HUDEP-2 (cell line): ENCODE measurements around the gene ZNF683.

Source experiments
- DNase-seq, 76 experiments: peaks; one replicate each; lab custom pipeline; 2025; ENCODE audit not compliant: unreplicated experiment in 76 of 76; lab: John Stamatoyannopoulos, UW

The ZNF683 gene

DNA sequence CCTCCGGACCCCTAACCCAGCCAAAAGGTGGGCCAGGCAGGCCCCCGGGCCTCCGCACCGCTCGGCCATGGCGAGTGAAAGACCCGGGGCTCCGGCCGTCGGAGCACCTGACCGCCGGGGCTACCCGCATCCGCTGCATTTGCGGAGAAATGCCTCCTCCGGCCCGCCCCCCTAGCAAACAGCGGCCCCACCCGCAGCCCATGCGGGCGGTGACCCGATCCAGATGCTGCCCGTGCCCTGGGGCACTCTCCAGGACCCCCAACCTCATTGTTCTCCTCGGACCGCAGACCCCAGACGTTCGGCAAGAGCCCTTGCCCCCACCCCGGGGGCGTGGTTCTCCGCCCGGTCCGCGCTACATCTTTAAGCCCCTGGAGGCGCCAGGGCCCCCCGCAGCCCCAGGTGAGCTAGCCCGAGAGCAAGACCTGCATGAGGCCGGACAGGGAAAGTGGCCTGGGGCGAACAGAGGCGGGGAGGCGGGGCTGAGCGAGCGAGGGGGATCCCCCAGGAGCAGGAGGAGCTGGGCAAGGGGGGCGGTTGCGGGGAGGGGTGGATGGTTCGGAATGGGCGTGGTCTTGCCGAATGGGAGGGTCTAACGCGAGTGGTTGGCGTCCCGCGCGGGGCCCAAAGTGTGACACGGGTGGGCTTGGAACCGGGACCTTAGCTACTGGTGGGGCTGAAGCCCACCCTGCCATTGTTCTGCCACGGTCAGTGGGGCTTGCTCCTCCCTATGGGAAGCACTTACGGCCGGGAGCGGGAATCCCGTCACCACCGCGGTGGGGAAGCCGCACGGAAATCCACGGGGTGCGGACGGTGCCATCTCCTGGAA, 12.4 kb downstream of the ZNF683 start:
- DNase-seq, result no peak

DNA sequence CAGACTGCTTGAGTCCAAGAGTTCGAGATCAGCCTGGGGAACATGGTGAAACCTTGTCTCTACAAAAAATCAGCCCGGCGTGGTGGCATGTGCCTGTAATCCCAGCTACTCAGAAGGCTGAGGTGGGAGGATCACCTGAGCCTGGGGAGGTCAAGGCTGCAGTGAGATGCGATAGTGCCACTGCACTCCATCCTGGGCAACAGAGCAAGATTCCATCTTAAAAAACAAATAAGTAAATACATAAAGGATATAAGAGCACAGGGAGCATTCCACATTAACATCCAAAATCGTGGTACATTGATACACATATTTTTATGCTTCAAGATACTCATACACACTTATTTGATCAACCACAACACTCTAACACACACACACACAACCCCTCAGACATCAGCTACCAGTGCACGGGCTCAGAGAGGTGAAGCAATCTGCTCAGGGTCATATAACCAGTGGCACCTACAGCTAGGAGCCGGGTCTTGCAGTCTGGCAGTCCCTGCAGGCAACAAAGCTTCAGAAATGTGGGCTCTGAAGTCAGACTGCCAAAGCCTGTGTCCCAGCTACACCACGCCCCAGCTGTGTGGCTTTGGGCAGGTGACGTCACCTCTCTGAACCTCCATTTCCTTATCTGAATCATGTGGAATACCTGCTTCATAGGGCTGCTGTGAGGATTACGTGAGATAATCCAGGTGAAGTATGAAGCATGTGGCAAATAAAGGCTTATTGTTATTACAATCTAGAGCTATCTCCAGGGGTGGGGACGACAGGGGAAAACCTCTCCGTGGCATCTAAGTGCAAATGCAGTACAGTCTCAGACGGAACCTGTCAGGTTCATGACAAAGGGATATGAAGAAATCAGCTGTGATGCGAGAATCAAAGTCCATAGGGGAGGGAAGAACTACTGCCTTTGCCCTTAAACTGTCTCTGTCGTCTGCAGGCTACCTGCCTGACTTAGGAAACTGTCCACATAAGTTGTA, 13.9 kb downstream of the ZNF683 start:
- DNase-seq, result peak in 17 of 76 experiments; percentile 6 to 43 (median 16)

DNA sequence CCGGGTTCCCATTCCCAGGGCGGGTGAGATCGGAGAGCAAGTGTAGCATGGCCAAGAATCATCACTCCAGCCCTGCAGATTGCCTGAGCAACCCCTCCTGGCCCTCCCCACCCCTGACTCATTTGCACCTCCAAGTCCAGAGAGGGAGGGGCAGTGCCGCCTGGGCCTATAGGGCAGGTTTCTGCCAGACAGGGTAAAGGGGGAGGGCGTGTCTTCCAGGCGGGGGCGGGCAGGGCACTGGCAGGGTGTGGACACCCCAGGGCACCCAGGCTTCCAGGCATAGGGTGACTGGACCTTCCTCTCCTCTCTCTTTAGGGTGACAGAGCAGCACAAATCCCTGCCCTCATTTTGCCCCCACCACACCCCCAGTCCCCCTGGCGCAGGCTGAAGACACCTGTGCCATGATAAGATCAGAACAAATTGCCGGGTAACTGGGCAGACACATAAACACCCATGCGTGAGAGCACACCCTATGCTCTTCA, 15.4 kb downstream of the ZNF683 start:
- peak in 29 of 76 experiments; percentile 6 to 52 (median 33) for DNase-seq

DNA sequence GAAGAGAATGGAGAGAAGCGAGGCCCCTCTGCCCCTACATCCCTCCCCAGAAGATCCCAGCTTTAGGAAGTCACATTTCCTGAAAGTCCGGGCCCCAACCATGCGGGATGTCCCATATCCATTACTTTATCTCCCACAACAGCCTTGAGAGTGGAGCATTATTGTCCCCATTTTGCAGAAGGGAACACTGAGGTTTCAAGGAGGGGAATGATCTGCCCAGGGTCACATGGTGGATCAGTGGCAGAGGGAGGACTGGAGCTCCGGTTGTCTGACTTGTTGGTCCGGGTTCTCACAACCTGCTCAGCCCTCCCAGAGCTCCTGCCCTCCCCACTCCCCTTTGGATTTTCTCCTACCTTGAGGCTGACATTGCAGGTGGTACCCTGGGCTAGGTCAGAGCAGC, 16.4 kb downstream of the ZNF683 start:
- no peak for DNase-seq

DNA sequence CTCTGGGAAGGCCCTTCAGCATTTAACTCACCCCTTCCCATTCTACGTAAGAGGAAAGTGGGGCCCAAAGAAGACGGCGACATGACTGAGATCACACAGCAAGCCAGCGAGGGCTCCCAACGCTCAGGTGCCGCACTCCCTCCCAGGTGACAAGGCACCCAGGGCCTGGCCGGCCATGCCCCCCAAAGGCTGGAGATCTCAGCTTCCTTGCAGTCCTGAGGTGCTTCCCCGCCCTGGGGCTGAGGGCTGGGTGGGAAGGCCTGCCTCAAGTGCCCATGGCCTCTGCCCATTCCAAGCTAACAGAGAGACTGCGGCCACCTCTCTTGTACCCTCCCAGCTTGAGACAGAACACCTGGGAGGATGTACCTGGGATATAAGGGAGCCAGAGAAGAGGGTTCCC, 17.6 kb downstream of the ZNF683 start:
- DNase-seq, result no peak

DNA sequence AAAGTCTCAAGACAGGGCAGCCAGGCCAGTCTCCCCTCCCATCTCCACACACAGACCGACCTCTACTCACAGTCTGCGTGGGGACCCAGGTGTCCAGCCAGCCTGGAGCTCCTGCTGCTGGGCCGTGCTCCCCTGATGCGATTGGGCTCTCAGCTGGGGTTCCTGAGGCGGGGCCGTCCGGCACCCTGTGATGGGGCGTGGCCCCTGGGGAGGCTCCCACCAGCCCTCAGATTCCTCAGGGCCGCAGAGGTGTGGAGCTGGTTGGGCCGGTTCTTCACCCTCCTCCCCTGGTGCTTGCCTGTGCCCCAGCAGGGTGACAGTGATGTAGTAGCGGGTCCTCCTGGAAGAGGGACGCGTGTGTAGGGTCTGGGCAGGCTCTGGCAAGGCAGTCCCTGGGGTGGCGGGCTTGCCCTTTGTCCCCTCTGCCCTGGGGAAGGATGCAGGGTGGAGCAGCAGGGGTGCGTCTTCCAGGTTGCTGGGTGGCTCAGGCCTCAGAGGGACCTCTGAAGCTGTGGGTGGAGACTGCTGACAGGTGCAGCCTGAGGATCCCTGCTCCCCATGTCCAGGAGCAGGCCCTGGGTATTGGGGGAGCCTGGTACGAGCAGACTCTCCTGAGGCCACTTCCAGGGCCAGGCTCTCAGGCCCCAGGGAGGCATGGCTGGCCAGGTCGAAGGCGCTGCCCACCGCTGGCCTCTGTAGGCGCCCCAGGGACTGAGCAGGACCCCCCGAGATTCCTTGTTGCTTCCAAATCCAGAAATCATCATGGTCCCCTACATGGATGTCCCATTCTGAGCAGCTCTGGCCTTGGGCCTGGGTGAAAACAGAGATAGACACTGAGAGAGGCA, 18.4 kb downstream of the ZNF683 start, which contains the start of gene CRYBG2:
CRYBG2 (minus strand) TSS at position 155 of the 845 bp plus-strand sequence. CDS start 7,473 bp downstream, outside the sequence.
- DNase-seq, result no peak

DNA sequence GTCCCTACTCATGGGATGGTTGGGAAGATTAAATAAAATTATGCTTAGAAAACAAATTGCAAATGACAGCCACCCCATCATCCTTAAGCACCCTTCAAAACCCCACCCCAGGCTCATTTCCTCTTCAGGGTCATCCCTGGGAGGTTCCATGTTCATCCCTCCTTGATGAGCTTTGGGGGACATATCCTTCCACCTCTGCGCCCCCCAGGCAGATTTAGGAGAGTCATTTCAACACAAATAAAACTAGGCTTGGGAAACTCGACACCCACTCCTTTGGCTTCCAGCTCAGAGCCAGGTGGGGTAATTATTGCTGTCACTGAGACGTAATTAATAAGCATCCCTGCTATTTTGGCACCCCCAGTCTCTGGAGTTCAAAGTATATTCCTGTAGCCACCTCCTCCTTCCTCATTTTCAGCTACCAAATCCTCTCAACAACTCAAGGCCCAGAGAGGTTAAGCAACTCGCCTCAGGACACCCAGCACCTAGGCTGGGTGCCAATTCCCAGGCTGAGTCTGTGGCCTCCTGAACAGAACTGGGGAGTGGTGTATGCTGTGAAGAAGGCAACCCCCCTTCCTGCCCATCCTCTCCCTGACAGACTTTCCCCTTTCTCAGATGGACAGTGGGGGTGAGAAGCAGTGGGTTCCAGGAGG, 19.2 kb downstream of the ZNF683 start:
- no peak for DNase-seq

DNA sequence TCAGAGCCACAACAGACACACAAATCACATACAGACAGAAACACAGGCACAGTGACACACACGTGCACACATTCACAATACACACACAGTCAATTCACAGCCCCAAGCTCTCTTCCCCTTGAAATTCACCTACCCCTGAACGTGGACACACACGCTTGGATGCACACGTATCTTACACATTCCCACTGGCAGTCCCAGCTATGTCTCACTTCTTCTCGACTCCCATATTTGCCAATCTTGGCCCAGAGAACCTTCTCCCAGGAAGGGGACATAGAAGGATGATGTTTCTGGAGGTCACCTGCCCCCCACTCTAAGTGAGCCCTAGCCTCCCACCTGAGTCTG, 20.2 kb downstream of the ZNF683 start:
- DNase-seq, result no peak

DNA sequence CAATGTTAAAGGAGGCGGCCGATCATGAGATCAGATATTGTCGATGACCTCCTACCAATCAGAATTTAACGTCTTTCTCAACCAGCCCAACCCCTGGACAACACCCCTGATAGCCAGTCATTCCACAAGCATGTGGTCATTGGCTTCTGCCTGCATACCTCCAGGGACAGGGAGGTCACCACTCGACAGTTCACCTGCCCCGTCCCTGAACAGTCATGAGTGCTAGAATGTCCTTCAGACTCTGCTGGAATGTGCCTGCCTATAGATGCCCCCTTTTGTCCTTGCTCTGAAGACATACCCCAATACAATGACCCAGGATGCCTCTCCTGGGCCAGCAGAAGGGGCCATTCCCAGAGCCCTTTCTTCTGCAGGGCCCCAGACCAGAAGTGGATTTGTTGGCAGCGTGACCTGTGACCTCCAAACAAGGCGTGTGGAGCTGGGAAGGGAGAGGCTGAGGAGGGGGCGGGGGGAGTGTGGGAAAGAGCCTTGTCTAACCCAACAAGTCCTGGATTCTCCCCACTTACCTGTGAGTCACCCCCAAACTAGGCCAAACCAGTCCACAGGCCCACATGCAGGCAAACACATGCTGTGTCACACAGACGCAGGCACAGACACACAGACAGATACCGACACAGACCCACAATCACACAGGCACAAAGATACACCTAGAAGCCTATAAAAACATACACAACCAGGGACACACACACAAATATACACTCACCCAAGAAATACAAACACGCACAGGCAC, 20.8 kb downstream of the ZNF683 start:
- DNase-seq, result no peak

DNA sequence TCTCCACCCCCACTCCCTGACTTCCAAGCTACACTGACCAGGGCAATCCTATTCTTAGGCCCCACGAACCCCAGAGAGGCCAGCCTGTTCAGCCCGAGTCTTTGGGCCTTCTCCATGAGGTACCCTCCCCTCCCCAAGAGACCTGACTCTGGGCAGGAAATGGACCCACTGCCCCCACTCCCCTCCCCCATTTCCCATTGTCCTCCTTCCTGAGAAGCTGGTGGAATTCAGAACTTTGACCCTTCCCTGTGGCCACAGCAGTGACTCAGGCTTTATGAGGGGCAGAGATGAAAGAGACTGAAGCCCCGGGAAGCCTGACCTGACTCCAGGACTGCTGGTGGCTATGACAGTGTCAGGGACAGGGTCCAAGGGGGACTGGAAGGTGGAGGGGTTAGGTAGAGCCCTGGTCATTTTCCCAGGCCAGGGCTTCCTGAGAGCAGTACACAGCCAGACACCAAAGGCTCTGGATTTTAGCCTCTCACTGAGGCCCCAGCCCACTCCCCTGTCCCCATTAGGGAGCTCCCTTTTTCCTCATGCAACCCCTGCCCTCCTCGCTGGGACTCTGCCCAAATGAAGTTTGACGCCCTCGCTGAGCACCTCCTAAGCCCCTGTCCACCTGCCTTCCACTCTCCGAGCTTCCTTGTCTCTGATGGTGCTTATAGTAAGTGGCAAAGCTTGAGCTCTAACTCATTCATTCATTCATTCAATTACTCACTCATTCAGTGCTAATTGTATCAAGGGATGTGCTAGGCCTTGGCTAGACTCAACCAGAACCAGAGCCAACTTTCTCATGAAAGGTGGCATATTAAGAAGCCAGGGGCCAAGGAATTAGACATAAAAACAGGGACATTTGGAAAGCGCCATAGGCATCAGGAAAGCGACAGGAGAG, 21.6 kb downstream of the ZNF683 start:
- DNase-seq, result no peak

DNA sequence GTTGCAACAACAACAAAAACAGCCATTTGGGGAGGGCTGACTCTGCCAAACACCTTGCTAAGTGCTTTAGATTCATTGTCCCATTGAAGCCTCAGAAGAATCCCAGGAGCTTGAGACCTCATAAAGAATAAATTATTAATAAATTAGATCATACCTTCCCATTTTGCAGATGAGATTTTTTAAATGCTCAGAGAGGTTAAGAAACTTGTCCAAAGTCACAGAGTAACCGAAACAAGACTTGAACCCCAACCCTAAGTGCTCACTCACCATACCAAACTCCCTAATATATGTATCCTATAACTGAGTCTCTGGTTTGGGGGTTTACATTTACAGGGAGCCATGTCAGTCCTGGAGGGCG, 22.2 kb downstream of the ZNF683 start:
- no peak for DNase-seq

DNA sequence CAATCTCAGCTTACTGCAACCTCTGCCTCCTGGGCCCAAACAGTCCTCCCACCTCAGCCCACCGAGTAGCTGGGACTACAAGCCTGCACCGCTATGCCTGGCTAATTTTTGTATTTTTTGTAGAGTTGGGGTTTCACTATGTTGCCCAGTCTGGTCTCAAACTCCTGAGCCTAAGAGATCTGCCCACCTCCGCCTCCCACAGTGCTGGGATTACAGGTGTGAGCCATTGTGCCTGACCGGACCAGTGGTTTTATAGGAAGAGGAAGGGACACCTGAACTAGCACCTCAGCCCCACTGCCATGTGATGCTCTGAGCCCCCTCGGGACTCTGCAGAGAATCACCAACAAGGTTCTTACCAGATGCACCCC, 22.7 kb downstream of the ZNF683 start:
- DNase-seq, result no peak

DNA sequence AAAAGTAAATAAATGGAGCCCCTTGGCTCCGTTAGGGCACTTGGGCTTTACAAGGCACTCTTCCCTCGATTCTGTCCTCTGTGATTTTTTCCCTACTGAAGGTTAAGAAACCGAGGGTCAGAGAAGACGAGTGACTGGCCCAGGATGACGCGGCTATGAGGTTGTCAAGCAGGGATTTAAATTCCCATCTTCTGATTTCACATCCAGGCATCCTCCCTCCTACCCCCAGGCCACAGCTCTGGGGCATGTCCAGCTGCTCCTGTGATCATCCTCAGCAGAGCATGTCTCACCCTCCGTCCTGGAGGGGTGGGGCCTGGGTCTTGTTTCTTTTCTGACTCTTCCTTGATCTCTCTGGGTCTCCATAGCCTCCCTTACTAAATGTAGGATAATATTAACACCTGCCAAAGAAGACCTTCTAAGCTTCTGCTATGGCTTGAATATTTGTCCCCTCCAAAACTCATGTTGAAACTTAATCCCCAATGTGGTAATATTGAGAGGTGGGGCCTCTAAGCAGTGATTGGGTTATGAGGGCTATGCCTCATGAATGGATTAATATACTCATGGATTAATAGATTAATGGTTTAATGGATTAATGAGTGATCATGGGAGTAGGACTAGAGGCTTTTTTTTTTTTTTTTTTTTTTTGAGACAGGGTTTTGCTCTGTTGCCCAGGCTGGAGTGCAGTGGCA, 23.2 kb downstream of the ZNF683 start:
- DNase-seq, result no peak

DNA sequence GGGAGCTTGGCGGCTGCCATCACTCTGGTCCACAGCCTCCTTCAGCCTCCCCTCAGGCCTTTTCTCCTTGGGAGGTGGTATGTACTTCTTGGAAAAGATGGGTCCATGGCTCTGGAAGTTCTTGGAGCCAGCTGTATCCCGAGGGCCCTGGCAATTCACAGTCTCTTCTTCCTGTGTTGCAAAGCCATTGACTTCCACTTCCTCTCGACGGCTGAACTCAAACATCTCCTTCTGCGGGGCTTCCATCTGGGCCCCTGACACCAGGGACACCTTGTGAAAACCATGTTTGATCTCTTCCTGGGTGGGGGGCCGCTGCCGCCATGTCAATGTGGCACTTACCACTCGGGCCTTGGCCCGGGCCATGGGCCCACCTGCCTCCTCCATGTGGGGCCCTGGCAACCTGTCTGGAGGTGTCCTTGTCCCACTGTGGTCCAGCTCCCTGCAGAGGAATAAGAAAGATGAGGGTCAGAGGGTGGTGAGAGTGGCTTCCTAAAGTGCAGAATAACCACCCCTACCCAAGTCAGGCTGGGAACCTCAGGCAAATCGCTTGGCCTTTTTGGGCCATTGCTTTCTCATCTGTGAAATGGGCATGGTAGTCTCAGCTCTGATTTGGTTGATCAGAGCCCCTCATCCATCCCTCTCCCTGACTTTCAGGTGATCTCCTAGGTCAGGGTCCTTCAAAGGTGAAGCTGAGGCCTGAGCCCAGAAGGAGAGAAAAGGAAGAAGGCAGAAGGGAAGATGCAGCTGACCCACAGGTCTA, 26.1 kb downstream of the ZNF683 start:
- no peak for DNase-seq

DNA sequence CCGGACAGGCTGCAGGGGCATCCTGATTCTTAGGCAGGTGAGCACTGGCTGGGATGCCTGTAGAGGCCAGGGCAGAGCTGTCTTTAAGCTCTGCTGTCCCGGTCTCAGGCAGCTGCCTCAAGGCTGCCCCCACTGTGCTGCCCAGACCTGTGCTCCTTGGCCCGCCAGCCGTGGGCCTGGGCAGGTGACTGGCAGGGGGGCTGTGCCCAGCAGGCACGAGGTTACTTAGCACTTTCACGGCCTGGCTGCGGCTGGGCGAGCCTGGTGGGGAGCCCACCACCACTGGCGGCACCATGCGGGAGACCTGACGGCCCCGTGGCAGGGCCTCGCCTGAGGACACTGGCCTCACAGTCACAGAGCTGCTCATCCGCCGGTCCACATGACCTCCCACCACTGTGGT, 26.8 kb downstream of the ZNF683 start:
- DNase-seq, result no peak

DNA sequence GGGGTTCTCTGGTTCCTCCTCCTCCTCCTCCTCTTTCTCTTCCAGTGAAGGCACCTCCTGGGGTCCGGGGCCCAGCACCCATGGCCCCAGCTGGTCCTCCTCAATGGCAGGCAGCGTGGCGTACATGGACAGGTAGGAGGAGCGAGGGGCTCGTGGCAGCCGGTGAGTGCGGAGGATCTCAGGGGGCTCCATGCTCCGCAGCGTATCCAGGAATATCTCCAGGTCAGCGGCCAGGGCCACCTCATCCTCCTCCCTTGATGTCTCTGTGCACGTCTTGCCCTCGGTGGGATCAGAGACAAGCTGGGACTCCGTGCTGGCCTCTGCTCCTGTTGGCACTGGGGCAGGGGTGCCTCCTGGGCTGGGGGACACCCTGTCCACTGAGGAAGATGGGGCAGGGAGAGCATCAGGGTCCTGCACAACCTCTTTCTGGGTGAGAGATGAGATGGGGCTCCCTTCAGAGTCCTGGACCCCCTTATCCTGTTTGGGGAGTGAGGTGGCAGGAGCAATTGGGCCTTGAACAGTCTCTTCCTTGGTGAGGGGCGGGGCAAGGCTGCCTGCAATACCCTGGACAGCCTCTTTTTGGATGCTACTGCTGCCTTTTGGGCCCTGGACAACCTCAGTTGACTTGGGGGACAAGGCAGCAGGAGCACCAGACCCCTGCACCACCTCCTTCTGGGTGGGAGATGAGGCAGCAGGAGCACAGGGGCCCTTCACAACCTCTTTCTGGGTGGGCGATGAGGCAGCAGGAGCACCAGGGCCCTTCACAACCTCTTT, 28.2 kb downstream of the ZNF683 start:
- peak in 2 of 76 experiments; percentile 6 to 9 for DNase-seq
